Caco-2 (cell line): ENCODE data around the gene TTLL7. TPM values are rescaled to one million over a fixed set of nuclear protein-coding genes. Genes with fewer than 3 reads are reported as not detected.

ENCODE experiments used
- BruUV-seq: library from RNA; stranded (reverse); fragments of 400-500 nt; replicated peaks from 2 replicates; lab custom pipeline; 2021; lab: Mats Ljungman, UMichigan
- CTCF ChIA-PET: fragments of 300-600 bp; sonication (Branson Sonifier 250); formaldehyde crosslinking; loops from one replicate; lab custom pipeline; 2022; ENCODE audit warnings: antibody characterized with exemption; lab: Charles Lee
- POLR2A ChIA-PET: fragments of 300-600 bp; sonication (Branson Sonifier 250); formaldehyde crosslinking; loops from one replicate; lab custom pipeline; 2022; ENCODE audit warnings: antibody characterized with exemption; lab: Charles Lee
- DNase-seq, 2 experiments: peaks; one replicate each; pipeline versions ENCODE4 v3.0.0 to v3.0.0-alpha.2; 2020 to 2022
- H3K27me3 ChIP-seq: replicated peaks from 2 replicates; pipeline ENCODE4 v1.6.0; 2011; ENCODE audit warnings: low read length; ENCODE audit not compliant: control insufficient read depth, insufficient read depth
- H3K36me3 ChIP-seq: 2 replicates; pipeline ENCODE4 v1.5.1; 2011; ENCODE audit warnings: low read length; ENCODE audit not compliant: control insufficient read depth, insufficient read depth
- H3K4me1 ChIP-seq: fragments of 250-450 bp; sonication (Bioruptor Pico); 2 replicates; pipeline ENCODE4 v1.5.1; 2020; ENCODE audit warnings: mild to moderate bottlenecking
- H3K4me3 ChIP-seq: 2 replicates; pipeline ENCODE4 v1.5.1; 2011; ENCODE audit warnings: low read depth, mild to moderate bottlenecking, control low read depth, low read length
- H3K9me3 ChIP-seq: fragments of 250-450 bp; sonication (Bioruptor Pico); 2 replicates; pipeline ENCODE4 v1.5.1; 2020; ENCODE audit warnings: mild to moderate bottlenecking, moderate library complexity
- H3K27ac Mint-ChIP-seq: one replicate; pipeline ENCODE4 v1.8.0; 2022; ENCODE audit warnings: mixed read lengths; ENCODE audit not compliant: unreplicated experiment
- H3K27me3 Mint-ChIP-seq: one replicate; pipeline ENCODE4 v1.8.0; 2022; ENCODE audit warnings: mixed read lengths; ENCODE audit not compliant: insufficient read depth, unreplicated experiment
- H3K36me3 Mint-ChIP-seq: one replicate; pipeline ENCODE4 v1.8.0; 2022; ENCODE audit warnings: mild to moderate bottlenecking, mixed read lengths; ENCODE audit not compliant: insufficient read depth, unreplicated experiment
- H3K4me1 Mint-ChIP-seq: one replicate; pipeline ENCODE4 v1.8.0; 2022; ENCODE audit warnings: low read depth, mixed read lengths; ENCODE audit not compliant: unreplicated experiment
- H3K4me3 Mint-ChIP-seq: one replicate; pipeline ENCODE4 v1.8.0; 2022; ENCODE audit warnings: mild to moderate bottlenecking, moderate library complexity, mixed read lengths; ENCODE audit not compliant: unreplicated experiment
- H3K9me3 Mint-ChIP-seq: one replicate; pipeline ENCODE4 v1.8.0; 2022; ENCODE audit warnings: mixed read lengths; ENCODE audit not compliant: unreplicated experiment
- CTCF ChIP-seq, 2 experiments: fragments of 200-600 bp in 1 of 2; IDR thresholded peaks; 1 replicate in 1 of 2; 2 replicates in 1 of 2; pipeline versions ENCODE4 v1.5.1 to v1.8.0; 2011 to 2022; ENCODE audit warnings: antibody characterized with exemption in 1 of 2, control low read depth in 1 of 2, inconsistent platforms in 1 of 2, low read depth in 1 of 2, low read length in 1 of 2, mild to moderate bottlenecking in 1 of 2, moderate library complexity in 1 of 2; ENCODE audit not compliant: insufficient read depth in 1 of 2, severe bottlenecking in 1 of 2, unreplicated experiment in 1 of 2
- intact Hi-C: fragments of 100-400 bp; cut with micrococcal nuclease; formaldehyde crosslinking; loops from one replicate; pipeline ENCODE4 v1.10.0; 2022; ENCODE audit not compliant: unreplicated experiment
- total RNA-seq: library from RNA; stranded (reverse); gene quantifications from 2 replicates; pipeline ENCODE4 v1.2.3, GENCODE V29; 2022

The TTLL7 gene
- total RNA-seq, 1 experiment from 2014 or later = 0.75 TPM

- DNase-seq = no peak
- no peak overlapping the region for H3K27ac Mint-ChIP-seq
- peaks cover 7% of the 10 kb centered on the region for H3K4me1 Mint-ChIP-seq
- ChIA-PET CTCF (no interaction called here), POLR2A (no interaction called here)
- intact Hi-C loops = no loop called here
- H3K27me3 Mint-ChIP-seq = no peaks in the 10 kb centered on the region
- H3K9me3 ChIP-seq = no peaks in the 10 kb centered on the region
- H3K36me3 Mint-ChIP-seq = no peaks in the 10 kb centered on the region
- TF ChIP-seq CTCF (IDR thresholded peaks at IDR 0.05; ENCODE audit: insufficient read depth in 1 of 2, low read depth in 1 of 2, low read length in 1 of 2, severe bottlenecking in 1 of 2, unreplicated experiment in 1 of 2) = no peak
- H3K9me3 Mint-ChIP-seq = no peaks in the 10 kb centered on the region
- no peak overlapping the region for H3K4me3 ChIP-seq
- BruUV-seq = no TSS peak
- no peaks in the 10 kb centered on the region for H3K27me3 ChIP-seq
- H3K4me3 Mint-ChIP-seq = no peak overlapping the region
- 0 out of 2 replicates have a peak, but pooled peaks cover 4% of the 10 kb centered on the region for H3K4me1 ChIP-seq
- no peaks in the 10 kb centered on the region for H3K36me3 ChIP-seq
Observed at GRCh38 chr1:83828456-83828855, 170.5 kb downstream of the TTLL7 start.

- Histone ChIP-seq H3K9me3 (no peaks in the 10 kb centered on the region), H3K36me3 (no peaks in the 10 kb centered on the region), H3K27me3 (no peaks in the 10 kb centered on the region), H3K4me1 (0 out of 2 replicates have a peak, but pooled peaks cover 4% of the 10 kb centered on the region), H3K4me3 (no peak overlapping the region)
- H3K4me3 Mint-ChIP-seq = no peak overlapping the region
- intact Hi-C loops = no loop called here
- no peaks in the 10 kb centered on the region for H3K36me3 Mint-ChIP-seq
- no peak overlapping the region for H3K27ac Mint-ChIP-seq
- DNase-seq = no peak
- H3K4me1 Mint-ChIP-seq = peaks cover 7% of the 10 kb centered on the region
- no peak for TF ChIP-seq CTCF (IDR thresholded peaks at IDR 0.05; ENCODE audit: insufficient read depth in 1 of 2, low read depth in 1 of 2, low read length in 1 of 2, severe bottlenecking in 1 of 2, unreplicated experiment in 1 of 2)
- H3K27me3 Mint-ChIP-seq = no peaks in the 10 kb centered on the region
- ChIA-PET POLR2A (no interaction called here), CTCF (no interaction called here)
- BruUV-seq = no TSS peak
- H3K9me3 Mint-ChIP-seq = no peaks in the 10 kb centered on the region
Observed at GRCh38 chr1:83827741-83828140, 171.2 kb downstream of the TTLL7 start.

GRCh38 chr1:83822208-83822607, 176.7 kb downstream of the TTLL7 start:
- Mint-ChIP-seq H3K36me3 (no peaks in the 10 kb centered on the region), H3K4me3 (no peak overlapping the region), H3K27ac (no peak overlapping the region), H3K9me3 (peaks cover 13% of the 10 kb centered on the region), H3K27me3 (no peaks in the 10 kb centered on the region), H3K4me1 (peaks cover 12% of the 10 kb centered on the region)
- Histone ChIP-seq H3K9me3 (no peaks in the 10 kb centered on the region), H3K4me3 (no peak overlapping the region), H3K4me1 (0 out of 2 replicates have a peak, but pooled peaks cover 11% of the 10 kb centered on the region), H3K36me3 (no peaks in the 10 kb centered on the region), H3K27me3 (no peaks in the 10 kb centered on the region)
- intact Hi-C loops = no loop called here
- CTCF ChIA-PET = no interaction called here
- TF ChIP-seq CTCF (IDR thresholded peaks at IDR 0.05; ENCODE audit: insufficient read depth in 1 of 2, low read depth in 1 of 2, low read length in 1 of 2, severe bottlenecking in 1 of 2, unreplicated experiment in 1 of 2) = no peak
- no TSS peak for BruUV-seq
- POLR2A ChIA-PET = no interaction called here
- DNase-seq = no peak
